ENCODE measurements around the gene DDX39A.
"Not testable (repeated sequence)": the region's sequence is repeated elsewhere in the genome, so short reads cannot be mapped to it uniquely, and the experiment has no call there.

Gene DDX39A

GRCh38 chr19:14419106-14419813, at the start of gene DDX39A:
Gene DDX39A, minus strand, starts transcription at chr19:14419341. Its CDS starts 6,121 bp downstream, at chr19:14413220.
- peak; percentile 97 for DNase-seq

- no peak for DNase-seq
Measured at GRCh38 chr19:14467816-14468215, 48.7 kb upstream of the DDX39A start.

GRCh38 chr19:14467391-14467790, 48.2 kb upstream of the DDX39A start:
- no peak for DNase-seq

- no peak for DNase-seq
Measured at GRCh38 chr19:14463747-14464146, 44.6 kb upstream of the DDX39A start.

GRCh38 chr19:14462401-14462800, 43.3 kb upstream of the DDX39A start:
- DNase-seq: not testable (repeated sequence)

GRCh38 chr19:14460935-14461334, 41.8 kb upstream of the DDX39A start:
- no peak for DNase-seq

- DNase-seq: no peak
Measured at GRCh38 chr19:14459703-14460102, 40.6 kb upstream of the DDX39A start.

GRCh38 chr19:14452303-14452702, 33.2 kb upstream of the DDX39A start:
- not testable (repeated sequence) for DNase-seq

- DNase-seq: no peak
Measured at GRCh38 chr19:14450876-14451275, 31.7 kb upstream of the DDX39A start.

- DNase-seq: no peak
Measured at GRCh38 chr19:14450168-14450874, 31.2 kb upstream of the DDX39A start.

- no peak for DNase-seq
Measured at GRCh38 chr19:14449321-14449720, 30.2 kb upstream of the DDX39A start.

GRCh38 chr19:14446336-14447036, 27.3 kb upstream of the DDX39A start:
- DNase-seq: no peak

GRCh38 chr19:14443632-14444216, 24.6 kb upstream of the DDX39A start:
- no peak for DNase-seq

- DNase-seq: no peak
Measured at GRCh38 chr19:14442891-14443631, 23.9 kb upstream of the DDX39A start.

GRCh38 chr19:14441041-14441938, 22.1 kb upstream of the DDX39A start:
- DNase-seq: no peak

- DNase-seq: no peak
Measured at GRCh38 chr19:14440049-14440448, 20.9 kb upstream of the DDX39A start.

GRCh38 chr19:14439014-14439413, 19.9 kb upstream of the DDX39A start:
- no peak for DNase-seq

GRCh38 chr19:14437578-14438140, 18.5 kb upstream of the DDX39A start:
- no peak for DNase-seq

GRCh38 chr19:14435320-14436050, 16.3 kb upstream of the DDX39A start:
- DNase-seq: no peak

GRCh38 chr19:14434543-14435319, 15.6 kb upstream of the DDX39A start:
- no peak for DNase-seq
